ENCODE data around the gene C1D.
"Not testable (repeated sequence)": the region's sequence is repeated elsewhere in the genome, so short reads cannot be mapped to it uniquely, and the experiment has no call there.

The C1D gene

GRCh38 chr2:68062680-68063387 lies at the start of gene C1D:
Gene C1D (minus strand): TSS chr2:68063004. CDS start chr2:68047310, 15,694 bp downstream.
- peak; percentile 60 for DNase-seq (ENCODE audit: low read depth, low spot score)

DNA sequence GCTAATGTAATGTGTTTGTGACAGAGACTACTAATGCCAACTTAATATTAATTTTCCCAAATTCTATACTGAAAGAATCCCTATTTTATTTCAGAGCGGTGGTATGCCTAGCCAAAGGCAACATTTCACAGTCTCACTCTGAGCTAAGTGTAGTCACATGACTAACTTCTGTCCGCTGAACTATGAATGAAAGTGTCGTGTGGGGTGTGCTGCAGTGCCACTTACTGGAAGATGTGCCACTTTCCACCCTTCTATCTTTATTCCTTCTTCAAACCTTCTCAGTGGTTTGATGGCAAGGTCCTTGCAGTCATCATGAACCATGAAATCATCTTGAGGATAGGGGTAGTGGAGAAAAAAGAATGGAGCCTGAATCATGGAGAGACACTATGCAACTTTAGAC lies 47.3 kb upstream of the C1D start:
- DNase-seq (ENCODE audit: low read depth, low spot score) = no peak

- DNase-seq (ENCODE audit: low read depth, low spot score) = no peak
These were observed 45.3 kb upstream of the C1D start for GRCh38 chr2:68108120-68108519.

GRCh38 chr2:68107475-68107874 lies 44.7 kb upstream of the C1D start:
- no peak for DNase-seq (ENCODE audit: low read depth, low spot score)

DNA sequence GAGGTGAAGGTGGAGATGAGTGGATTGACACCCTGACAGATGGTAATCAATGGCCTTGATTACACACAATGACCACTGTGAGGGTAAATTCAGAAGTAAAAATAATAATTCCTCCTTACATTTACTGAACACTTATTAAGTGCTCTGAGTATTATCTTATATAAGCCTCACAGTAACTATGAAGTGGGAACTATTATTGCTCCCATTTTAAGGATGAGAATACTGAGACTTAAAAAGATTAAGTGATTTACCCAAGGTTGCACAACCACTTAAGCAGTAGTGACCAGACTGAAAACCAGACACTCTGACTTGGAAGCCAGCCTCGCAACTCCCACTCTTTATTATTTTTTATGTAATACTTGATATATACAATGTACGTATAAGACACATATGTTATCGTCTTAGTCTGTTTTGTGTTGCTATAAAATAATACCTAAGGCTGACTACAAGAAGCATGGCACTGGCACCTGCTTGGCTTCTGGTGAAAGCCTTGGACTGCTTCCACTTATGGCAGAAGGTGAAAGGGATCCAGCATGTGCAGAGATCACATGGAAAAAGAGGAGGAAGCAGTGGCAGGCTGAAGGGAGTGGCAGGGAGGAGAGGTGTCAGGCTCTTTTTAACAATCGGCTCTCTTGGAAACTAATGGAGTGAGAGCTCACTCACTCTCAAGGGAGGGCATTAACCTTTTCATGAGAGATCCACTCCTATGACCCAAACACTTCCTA lies 41.5 kb upstream of the C1D start:
- no peak for DNase-seq (ENCODE audit: low read depth, low spot score)

- no peak for DNase-seq (ENCODE audit: low read depth, low spot score)
These were observed 40.9 kb upstream of the C1D start for GRCh38 chr2:68103709-68104055.

DNA sequence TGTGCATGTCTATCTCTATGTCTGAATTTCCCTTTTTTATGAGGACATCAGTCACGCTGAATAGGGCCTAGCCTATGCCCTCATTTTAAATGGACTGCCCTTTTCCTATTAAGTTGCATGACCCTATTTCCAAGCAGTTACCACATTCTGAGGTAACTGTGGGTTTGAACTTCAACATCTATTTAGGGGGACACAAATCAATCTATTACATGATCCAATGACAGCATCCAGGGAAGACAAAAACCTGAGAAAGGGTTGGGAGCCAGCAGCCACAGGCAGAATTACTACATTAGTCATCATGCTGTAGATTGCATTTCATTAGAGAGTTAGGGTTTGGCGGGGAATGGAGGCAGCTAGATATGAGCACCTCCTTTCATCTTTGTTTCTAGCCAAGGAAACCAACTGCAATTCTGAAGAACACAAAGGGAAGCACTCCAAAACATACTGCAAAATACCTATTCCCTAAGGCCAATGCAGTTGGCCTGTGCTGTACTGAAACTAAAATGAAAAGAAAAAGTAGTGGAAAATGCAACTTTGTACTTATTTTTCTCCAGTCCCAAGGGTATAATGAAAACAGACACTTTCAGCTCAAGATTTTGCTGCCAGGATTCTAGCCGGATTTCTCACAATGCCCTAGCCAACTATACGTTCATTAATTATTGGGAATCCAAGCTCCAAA lies 40.4 kb upstream of the C1D start:
- DNase-seq (ENCODE audit: low read depth, low spot score) = no peak

GRCh38 chr2:68100189-68100588 lies 37.4 kb upstream of the C1D start:
- DNase-seq (ENCODE audit: low read depth, low spot score) = no peak

DNA sequence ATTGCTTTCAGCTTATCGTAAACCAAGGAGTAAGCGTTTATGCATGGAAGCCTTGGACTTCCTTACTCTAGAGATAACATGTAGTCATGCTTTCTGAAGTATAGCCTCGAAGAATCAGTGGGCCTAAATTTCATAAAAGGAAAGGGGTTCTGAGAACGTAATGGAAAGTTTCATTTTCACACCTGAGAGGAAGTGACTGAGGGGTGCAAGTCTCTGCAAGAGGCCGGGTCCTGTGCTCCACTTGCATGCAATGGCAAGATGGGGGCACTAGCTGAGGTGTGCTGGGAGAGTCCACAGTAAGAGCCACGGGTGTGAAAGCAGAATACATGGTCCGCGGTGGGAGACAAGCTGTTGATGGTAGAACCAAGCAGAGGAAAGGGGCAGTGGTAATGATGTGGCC lies 36.5 kb upstream of the C1D start:
- no peak for DNase-seq (ENCODE audit: low read depth, low spot score)

- no peak for DNase-seq (ENCODE audit: low read depth, low spot score)
These were observed 35.5 kb upstream of the C1D start for GRCh38 chr2:68098291-68098797.

- no peak for DNase-seq (ENCODE audit: low read depth, low spot score)
These were observed 31.3 kb upstream of the C1D start for GRCh38 chr2:68094111-68094510.

- DNase-seq (ENCODE audit: low read depth, low spot score) = no peak
These were observed 30.8 kb upstream of the C1D start for GRCh38 chr2:68093634-68094033.

- no peak for DNase-seq (ENCODE audit: low read depth, low spot score)
These were observed 28.7 kb upstream of the C1D start for GRCh38 chr2:68091439-68092034.

- DNase-seq (ENCODE audit: low read depth, low spot score) = no peak
These were observed 27.2 kb upstream of the C1D start for GRCh38 chr2:68089961-68090360.

DNA sequence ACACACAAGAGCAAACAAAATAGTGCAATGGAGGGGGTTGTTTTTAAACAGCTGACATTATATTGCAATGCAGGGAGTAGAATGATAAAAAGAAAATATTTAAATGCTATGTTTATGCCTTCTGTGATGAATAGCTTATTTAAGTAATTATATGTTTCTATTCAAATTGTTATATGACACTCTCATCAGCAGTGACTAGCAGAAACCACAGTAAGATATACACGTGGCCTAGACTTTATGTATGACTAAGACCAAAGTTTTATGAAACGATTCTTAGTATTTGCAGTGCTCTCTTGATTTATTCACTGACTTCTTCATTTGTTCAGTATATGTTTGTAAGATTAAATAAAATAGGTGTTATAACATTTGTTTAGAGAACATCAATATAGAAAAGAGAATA lies 26.1 kb upstream of the C1D start:
- no peak for DNase-seq (ENCODE audit: low read depth, low spot score)

DNA sequence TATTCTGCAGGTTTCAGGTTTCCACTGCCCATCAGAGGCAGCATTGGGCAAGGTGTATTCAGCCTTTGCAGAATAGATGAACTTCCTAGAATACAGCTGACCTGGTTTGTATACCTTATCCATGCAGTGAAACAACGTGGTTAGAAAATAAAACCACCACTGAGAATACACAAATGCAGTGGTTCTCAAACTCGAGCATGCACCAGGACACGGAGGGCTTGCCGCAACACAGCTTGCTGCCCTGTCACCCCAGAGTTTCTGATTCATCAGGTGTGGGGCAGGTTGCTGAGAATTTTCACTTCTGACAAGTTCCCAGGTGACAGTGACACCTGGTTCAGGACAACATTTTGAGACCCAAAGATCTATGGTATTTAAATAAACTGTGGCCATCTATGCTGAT lies 23.4 kb upstream of the C1D start:
- no peak for DNase-seq (ENCODE audit: low read depth, low spot score)

GRCh38 chr2:68083346-68083745 lies 20.5 kb upstream of the C1D start:
- DNase-seq (ENCODE audit: low read depth, low spot score) = no peak

DNA sequence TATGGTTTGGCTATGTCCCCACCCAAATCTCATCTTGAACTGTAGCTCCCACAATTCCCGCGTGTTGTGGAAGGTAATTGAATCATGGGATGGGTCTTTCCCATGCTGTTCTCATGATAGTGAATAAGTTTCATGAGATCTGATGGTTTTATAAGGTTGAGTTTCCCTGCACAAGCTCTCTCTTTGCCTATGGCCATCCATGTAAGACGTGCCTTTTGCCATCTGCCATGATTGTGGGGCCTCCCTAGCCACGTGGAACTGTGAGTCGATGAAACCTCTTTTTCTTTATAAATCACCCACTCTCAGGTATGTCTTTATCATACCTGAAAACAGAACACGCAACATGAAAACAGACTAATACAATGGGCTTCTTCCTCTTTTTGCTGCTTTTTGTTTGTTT lies 11.2 kb upstream of the C1D start:
- DNase-seq (ENCODE audit: low read depth, low spot score) = no peak

DNA sequence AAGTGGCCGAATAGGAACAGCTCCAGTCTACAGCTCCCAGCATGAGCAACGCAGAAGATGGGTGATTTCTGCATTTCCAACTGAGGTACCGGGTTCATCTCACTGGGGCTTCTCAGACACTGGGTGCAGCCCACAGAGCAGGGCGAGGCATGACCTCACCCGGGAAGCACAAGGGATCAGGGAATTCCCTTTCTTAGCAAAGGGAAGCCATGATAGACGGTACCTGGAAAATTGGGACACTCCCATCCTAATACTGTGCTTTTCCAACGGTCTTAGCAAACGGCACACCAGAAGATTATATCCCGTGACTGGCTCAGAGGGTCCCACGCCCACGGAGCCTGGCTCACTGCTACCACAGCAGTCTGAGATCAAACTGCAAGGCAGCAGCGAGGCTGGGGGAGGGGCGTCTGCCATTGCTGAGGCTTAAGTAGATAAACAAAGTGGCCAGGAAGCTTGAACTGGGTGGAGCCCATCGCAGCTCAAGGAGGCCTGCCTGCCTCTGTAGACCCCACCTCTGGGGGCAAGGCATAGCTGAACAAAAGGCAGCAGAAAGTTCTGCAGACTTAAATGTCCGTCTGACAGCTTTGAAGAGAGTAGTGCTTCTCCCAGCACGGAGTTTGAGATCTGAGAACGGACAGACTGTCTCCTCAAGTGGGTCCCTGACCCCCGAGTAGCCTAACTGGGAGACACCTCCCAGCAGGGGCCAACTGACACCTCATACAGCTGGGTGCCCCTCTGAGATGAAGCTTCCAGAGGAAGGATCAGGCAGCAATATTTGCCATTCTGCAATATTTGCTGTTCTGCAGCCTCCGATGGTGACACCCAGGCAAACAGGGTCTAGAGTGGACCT lies 1.2 kb upstream of the C1D start:
- DNase-seq (ENCODE audit: low read depth, low spot score) = not testable (repeated sequence)

DNA sequence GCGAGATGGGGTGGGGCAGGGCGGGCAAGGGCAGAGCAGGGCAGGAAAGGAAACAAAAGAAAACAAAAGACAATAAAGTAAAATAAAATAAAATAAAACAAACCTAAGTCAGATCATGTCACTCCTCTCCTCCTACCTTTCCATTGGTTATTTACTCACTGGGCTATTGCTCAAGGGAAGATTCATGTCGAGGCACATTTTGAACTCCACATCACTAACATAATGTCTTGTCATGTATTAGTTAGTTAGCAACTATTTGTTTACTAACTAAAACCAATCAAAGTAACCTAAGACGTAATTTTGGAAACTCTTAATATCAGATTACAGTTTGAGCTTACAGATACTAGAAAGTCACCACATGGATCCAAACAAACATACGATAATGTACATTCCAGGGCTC lies 2.2 kb downstream of the C1D start:
- DNase-seq (ENCODE audit: low read depth, low spot score) = no peak

DNA sequence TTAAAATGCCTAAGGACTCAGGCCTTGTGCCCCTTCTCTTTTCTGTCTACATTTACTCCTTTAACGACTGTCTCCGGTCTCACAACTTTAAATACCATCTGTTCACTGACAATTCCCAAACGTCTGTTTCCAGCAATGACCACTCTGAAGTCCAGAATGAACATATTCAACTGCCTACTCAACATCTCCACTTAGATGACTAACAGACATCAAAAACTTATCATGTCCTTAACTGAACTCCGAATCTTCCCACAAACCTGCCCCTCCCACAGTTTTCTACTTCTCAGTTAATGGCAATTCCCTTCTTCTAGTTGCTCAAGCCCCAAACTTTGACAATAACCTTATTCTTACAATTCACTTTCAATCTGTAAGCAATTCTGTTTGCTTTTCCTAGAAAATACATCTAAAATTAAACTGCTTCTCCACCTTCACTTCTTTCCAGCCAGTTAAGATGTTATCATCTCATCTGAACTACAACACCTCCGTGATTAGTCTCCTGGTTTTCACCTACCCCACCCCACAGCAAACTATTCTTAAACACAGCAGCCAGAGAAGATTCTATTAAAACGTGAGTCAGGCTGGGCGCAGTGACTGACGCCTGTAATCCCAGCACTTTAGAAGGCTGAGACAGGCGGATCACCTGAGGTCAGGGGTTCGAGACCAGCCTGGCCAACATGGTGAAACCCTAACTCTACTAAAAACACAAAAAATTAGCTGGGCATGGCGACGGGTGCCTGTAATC lies 2.8 kb downstream of the C1D start:
- no peak for DNase-seq (ENCODE audit: low read depth, low spot score)
